ENCODE measurements around the gene GAGE12D. TPM values are rescaled to one million over a fixed set of nuclear protein-coding genes. Genes with fewer than 3 reads are reported as not detected.

GAGE12D gene
- total RNA-seq, 1 donor from 2014 or later, result not detected

Other genes with a start within 250 kb of the GAGE12D start
- gene GAGE10, start 238.1 kb upstream of the GAGE12D start, total RNA-seq, result not detected in 2 replicates
- gene GAGE12J, start 219.7 kb upstream of the GAGE12D start, total RNA-seq, result not detected in 2 replicates
- not detected in 2 replicates for gene GAGE13, start 210.2 kb upstream of the GAGE12D start, total RNA-seq
- not detected in 2 replicates for gene GAGE12C, start 9.6 kb upstream of the GAGE12D start, total RNA-seq
- not detected in 2 replicates for gene GAGE12E, start 9.6 kb downstream of the GAGE12D start, total RNA-seq
- gene GAGE12F, start 19.1 kb downstream of the GAGE12D start, total RNA-seq, result not detected in 2 replicates
- gene GAGE12G, start 28.7 kb downstream of the GAGE12D start, total RNA-seq, result not detected in 2 replicates
- not detected in 2 replicates for gene GAGE12H, start 38.2 kb downstream of the GAGE12D start, total RNA-seq
- not detected in 2 replicates for gene GAGE2A, start 47.8 kb downstream of the GAGE12D start, total RNA-seq
- gene GAGE1, start 57.3 kb downstream of the GAGE12D start, total RNA-seq, result not detected in 2 replicates
- not detected in 2 replicates for gene PAGE1, start 154.3 kb downstream of the GAGE12D start, total RNA-seq